Lung (tissue), 12 donors: ENCODE data around the gene RGS17. TPM values are rescaled to one million over a fixed set of nuclear protein-coding genes. Genes with fewer than 3 reads are reported as not detected.
A peak's percentile ranks its signal among the peaks of the same experiment; 100 is the strongest.

ENCODE experiments used
- ATAC-seq: fragments of 200-7000 bp; cut with Tn5 transposase; one replicate; pipeline ENCODE4 v1.9.1; 2020; ENCODE audit warnings: moderate number of reproducible peaks; ENCODE audit not compliant: insufficient read depth, low FRiP score
- DNase-seq, 3 donors: peaks; one replicate each; pipeline ENCODE4 v3.0.0-alpha.2; 2013 to 2017
- H3K27ac ChIP-seq, 2 donors: one replicate each; pipeline ENCODE4 v1.5.1; 2013; ENCODE audit warnings: mild to moderate bottlenecking in 2 of 2, moderate library complexity in 2 of 2, control low read depth in 1 of 2, inconsistent platforms in 1 of 2, low read depth in 1 of 2, low read length in 1 of 2
- H3K27me3 ChIP-seq, 3 donors: one replicate each; pipeline ENCODE4 v1.5.1; 2013; ENCODE audit warnings: low read length in 2 of 3; ENCODE audit not compliant: control insufficient read depth in 3 of 3, insufficient read depth in 3 of 3
- H3K36me3 ChIP-seq, 4 donors: one replicate each; pipeline ENCODE4 v1.5.1; 2013; ENCODE audit warnings: low read length in 4 of 4, mild to moderate bottlenecking in 1 of 4, moderate library complexity in 1 of 4; ENCODE audit not compliant: control insufficient read depth in 4 of 4, insufficient read depth in 4 of 4
- H3K4me1 ChIP-seq, 5 donors: one replicate each; pipeline ENCODE4 v1.5.1; 2013; ENCODE audit warnings: low read length in 5 of 5, mild to moderate bottlenecking in 2 of 5, moderate library complexity in 1 of 5; ENCODE audit not compliant: control insufficient read depth in 5 of 5, insufficient read depth in 5 of 5
- H3K4me3 ChIP-seq: one replicate; pipeline ENCODE4 v1.5.1; 2013; ENCODE audit warnings: mild to moderate bottlenecking, control low read depth, moderate library complexity
- H3K9ac ChIP-seq, 2 donors: one replicate each; pipeline ENCODE4 v1.5.1; 2013; ENCODE audit warnings: low read length in 2 of 2, control low read depth in 1 of 2; ENCODE audit not compliant: insufficient read depth in 1 of 2
- H3K9me3 ChIP-seq, 4 donors: one replicate each; pipeline ENCODE4 v1.5.1; 2013; ENCODE audit warnings: low read length in 3 of 4, mild to moderate bottlenecking in 1 of 4, moderate library complexity in 1 of 4; ENCODE audit not compliant: control insufficient read depth in 4 of 4, insufficient read depth in 3 of 4
- WGBS, 2 donors: extraction: QIAGEN DNeasy Blood & Tissue Kit; methylation state at CpG; one replicate each; pipeline ENCODE4 v1.1.7; 2013; 5-methylcytosine and 5-hydroxymethylcytosine counted together
- polyA plus RNA-seq, 2 donors: library from polyadenylated mRNA; stranded (reverse); fragments of 200-250 nt; gene quantifications; one replicate each; pipeline ENCODE4 v1.2.1, GENCODE V29; 2013
- total RNA-seq, 2 donors: library from RNA; depleted of rRNA in 1 of 2; stranded (reverse); fragments of >200 nt in 1 of 2; gene quantifications; one replicate each; pipeline ENCODE4 v1.2.1, GENCODE V29; 2014 to 2021
- TF ChIP-seq, protein P1 (sequence below): IDR thresholded peaks from 2 replicates; pipeline ENCODE4 v1.5.1; 2012; ENCODE audit warnings: mild to moderate bottlenecking; ENCODE audit errors: control extremely low read depth, extremely low read depth
- donor health status: control.
- donor health status: control.
- donor health status: Bipolar disorder and iron deficiency.
- donor health status: healthy.
- donor health status: DM: yes; HTN: yes; CAD: no.

RGS17 gene
- total and polyA plus RNA-seq, 4 donors = 0.17 to 1.7 (median 0.41) TPM

DNA sequence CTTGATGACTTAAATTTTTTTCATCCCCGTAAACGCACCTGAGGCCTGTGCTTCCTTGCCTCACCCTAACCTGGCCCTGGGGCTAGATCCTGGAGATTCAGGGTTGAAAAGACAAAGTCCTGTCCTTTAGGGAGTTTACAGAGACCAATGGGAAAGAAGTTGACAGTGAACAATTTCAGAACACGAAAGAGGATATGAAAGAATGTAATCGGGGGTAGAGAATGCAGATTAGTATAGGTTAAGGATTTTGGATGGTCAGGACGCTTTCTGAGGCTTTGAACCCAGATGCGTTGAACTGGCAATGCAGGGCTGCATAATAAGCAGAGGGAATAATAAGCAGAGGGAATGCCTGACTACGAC, 146.6 kb downstream of the RGS17 start:
- Histone ChIP-seq H3K9ac (peak overlapping the region; percentile 51 to 91), H3K4me1 (peaks cover 8 to 29% (median 14%) of the 10 kb centered on the region in 5 donors), H3K9me3 (no peaks in the 10 kb centered on the region), H3K27ac (peak overlapping the region; percentile 83 to 86), H3K4me3 (no peak overlapping the region), H3K36me3 (peaks cover 0 to 2% (median 0%) of the 10 kb centered on the region in 4 donors), H3K27me3 (no peaks in the 10 kb centered on the region)
- DNase-seq = peak in 2 of 3 donors; percentile 16 to 33
- no peak for ATAC-seq
- TF ChIP-seq, protein P1, sequence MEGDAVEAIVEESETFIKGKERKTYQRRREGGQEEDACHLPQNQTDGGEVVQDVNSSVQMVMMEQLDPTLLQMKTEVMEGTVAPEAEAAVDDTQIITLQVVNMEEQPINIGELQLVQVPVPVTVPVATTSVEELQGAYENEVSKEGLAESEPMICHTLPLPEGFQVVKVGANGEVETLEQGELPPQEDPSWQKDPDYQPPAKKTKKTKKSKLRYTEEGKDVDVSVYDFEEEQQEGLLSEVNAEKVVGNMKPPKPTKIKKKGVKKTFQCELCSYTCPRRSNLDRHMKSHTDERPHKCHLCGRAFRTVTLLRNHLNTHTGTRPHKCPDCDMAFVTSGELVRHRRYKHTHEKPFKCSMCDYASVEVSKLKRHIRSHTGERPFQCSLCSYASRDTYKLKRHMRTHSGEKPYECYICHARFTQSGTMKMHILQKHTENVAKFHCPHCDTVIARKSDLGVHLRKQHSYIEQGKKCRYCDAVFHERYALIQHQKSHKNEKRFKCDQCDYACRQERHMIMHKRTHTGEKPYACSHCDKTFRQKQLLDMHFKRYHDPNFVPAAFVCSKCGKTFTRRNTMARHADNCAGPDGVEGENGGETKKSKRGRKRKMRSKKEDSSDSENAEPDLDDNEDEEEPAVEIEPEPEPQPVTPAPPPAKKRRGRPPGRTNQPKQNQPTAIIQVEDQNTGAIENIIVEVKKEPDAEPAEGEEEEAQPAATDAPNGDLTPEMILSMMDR = no peak
- WGBS, 2 donors = 10 to 12% methylated on average over 7 of the region's 7 CpGs

DNA sequence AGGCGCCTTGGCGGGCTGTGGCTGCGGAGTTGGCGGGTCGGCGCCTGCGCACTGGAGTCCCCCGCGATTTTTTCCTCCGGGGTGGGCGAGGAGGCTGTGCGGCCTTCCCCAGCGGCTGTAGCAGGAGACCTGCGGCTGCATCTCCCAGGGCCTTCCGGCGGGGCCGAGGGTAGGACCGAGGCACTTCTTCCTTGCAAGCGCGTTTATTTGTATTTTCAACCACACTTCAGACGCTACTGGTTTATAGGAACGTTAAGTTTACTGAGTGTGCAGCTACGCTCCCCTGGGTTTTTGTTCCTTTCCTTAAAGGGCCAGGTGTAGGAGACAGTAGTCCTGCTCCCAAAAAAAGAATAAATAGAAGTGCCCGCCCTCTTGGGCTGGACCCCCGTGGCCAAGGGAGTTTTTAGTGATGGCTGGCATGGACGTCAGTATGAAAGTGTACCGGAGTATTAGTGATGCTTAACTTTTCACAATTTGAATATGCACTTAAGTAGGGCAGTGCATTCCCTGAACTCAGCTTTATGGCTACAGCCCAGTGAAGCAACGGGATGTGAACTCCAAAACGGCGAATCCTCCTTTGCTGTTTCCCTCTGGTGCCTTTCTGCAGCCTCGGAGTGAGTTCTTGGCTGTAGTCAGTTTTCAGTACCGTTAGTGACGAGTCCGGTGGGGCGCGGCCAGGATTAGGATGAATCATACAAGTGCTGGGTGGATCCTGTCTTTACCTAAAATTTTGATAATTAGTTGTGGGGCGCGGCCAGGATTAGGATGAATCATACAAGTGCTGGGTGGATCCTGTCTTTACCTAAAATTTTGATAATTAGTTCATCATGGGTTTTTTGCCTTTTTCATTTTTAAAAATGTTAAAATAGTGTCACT, 147.2 kb downstream of the RGS17 start:
- no peaks in the 10 kb centered on the region for H3K27me3 ChIP-seq
- ATAC-seq (no peak), DNase-seq (peak; percentile 61 to 80 (median 75))
- TF ChIP-seq, protein P1 = no peak
- H3K9ac ChIP-seq = peak overlapping the region; percentile 74 to 91
- no peaks in the 10 kb centered on the region for H3K9me3 ChIP-seq
- H3K36me3 ChIP-seq = peaks cover 0 to 2% (median 0%) of the 10 kb centered on the region in 4 donors
- H3K4me3 ChIP-seq = peak overlapping the region; percentile 75
- peaks cover 8 to 29% (median 15%) of the 10 kb centered on the region in 5 donors for H3K4me1 ChIP-seq
- 0% methylated on average over 38 of the region's 38 CpGs for WGBS, 2 donors
- peak overlapping the region; percentile 83 to 96 for H3K27ac ChIP-seq

DNA sequence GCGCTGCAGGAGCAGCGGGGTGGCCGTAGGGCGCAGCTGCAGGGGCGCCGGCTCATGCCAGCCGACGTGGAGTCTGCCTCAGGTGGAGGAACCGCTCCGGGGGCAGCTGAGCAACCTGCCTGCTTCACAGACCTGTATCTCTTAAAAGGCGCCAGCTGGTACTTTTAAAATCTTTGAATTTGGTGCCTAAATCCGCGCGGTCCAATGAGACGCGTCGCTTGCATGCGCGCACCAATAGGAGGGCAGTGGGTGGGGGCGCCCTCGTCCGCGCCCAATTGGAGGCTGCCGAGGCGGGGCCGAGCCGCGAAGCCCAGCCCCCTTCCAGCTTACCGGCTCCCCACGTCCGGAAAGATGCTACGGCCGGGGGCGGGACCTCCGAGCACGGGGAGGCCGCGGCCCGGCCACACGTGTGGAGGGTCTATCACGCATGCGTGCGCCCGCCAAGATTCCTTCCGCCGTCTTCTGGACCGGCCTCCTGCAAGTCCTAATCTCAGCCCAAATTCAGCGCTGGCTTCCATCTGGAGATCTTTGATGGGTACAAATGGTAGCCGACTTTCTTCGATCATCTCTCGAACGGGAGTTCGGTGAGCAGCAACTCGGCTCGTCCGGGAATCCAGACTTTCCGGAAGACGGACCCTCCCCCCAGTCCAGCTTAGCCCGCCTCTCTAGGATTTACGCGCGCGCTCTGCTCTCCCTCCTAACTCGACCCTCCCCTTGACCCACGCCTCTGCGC, 148.0 kb downstream of the RGS17 start, which contains the start of gene FBXO5:
Gene FBXO5, minus strand, starts transcription at position 138 of the 733 bp plus-strand sequence. Its CDS starts 82 bp downstream, at position 56.
- 0% methylated on average over 63 to 66 of the region's 66 CpGs for WGBS, 2 donors
- ATAC-seq (peak; percentile 97), DNase-seq (peak; percentile 98 to 99 (median 99))
- H3K4me1 ChIP-seq = peaks cover 8 to 29% (median 15%) of the 10 kb centered on the region in 5 donors
- peak within 1 kb of the TSS; percentile 74 to 91 for H3K9ac ChIP-seq
- H3K36me3 ChIP-seq = peaks cover 0 to 5% (median 2%) of the 10 kb centered on the region in 4 donors
- TF ChIP-seq, protein P1 = no peak
- H3K9me3 ChIP-seq = no peaks in the 10 kb centered on the region
- H3K27me3 ChIP-seq = no peaks in the 10 kb centered on the region
- peak within 1 kb of the TSS; percentile 83 to 96 for H3K27ac ChIP-seq
- peak within 1 kb of the TSS; percentile 78 for H3K4me3 ChIP-seq
